Body of pancreas (tissue), 4 donors: ENCODE measurements around the gene CPA3. TPM values are rescaled to one million over a fixed set of nuclear protein-coding genes. Genes with fewer than 3 reads are reported as not detected.

Experiments
- ATAC-seq: fragments of 150-250 bp; one replicate; pipeline ENCODE4 v1.9.1; 2016
- DNase-seq, 4 donors: peaks; one replicate each; pipeline ENCODE4 v3.0.0-alpha.2; 2019
- H3K27ac ChIP-seq, 4 donors: fragments of 200-600 bp; sonication (generic); 1 replicate in 3 of 4; 2 replicates in 1 of 4; pipeline versions ENCODE4 v1.5.1 to v1.6.1; 2016 to 2019; ENCODE audit warnings: mild to moderate bottlenecking in 1 of 4, mixed read lengths in 1 of 4, moderate library complexity in 1 of 4
- H3K27me3 ChIP-seq, 2 donors: fragments of 200-600 bp; sonication (generic); one replicate each; pipeline ENCODE4 v1.6.0; 2016; ENCODE audit warnings: mild to moderate bottlenecking in 1 of 2
- H3K36me3 ChIP-seq, 2 donors: fragments of 200-600 bp; sonication (generic); replicated peaks in 1 of 2; 2 replicates each; pipeline ENCODE4 v1.5.1; 2016; ENCODE audit warnings: low read depth in 2 of 2; ENCODE audit not compliant: insufficient read depth in 1 of 2
- H3K4me1 ChIP-seq: fragments of 200-600 bp; sonication (generic); one replicate; pipeline ENCODE4 v1.6.0; 2016
- H3K4me3 ChIP-seq, 2 donors: fragments of 200-600 bp; sonication (generic); 1 replicate in 1 of 2; 2 replicates in 1 of 2; pipeline ENCODE4 v1.5.1; 2016 to 2019
- H3K9me3 ChIP-seq, 3 donors: fragments of 200-600 bp; sonication (generic); 1 replicate in 2 of 3; 2 replicates in 1 of 3; pipeline ENCODE4 v1.5.1; 2016
- POLR2A ChIP-seq, 3 donors: fragments of 450-650 bp; IDR thresholded peaks; one replicate each; pipeline ENCODE4 v1.6.1; 2016; ENCODE audit warnings: antibody characterized with exemption in 3 of 3, mild to moderate bottlenecking in 2 of 3
- WGBS, 2 donors: methylation state at CpG; one replicate each; pipeline ENCODE4 v1.1.5; 2017; 5-methylcytosine and 5-hydroxymethylcytosine counted together
- intact Hi-C: fragments of 100-400 bp; cut with DNase I; formaldehyde crosslinking; loops from one replicate; pipeline ENCODE4 v1.15.1; 2023
- total RNA-seq, 2 donors: library from RNA; depleted of rRNA; stranded (reverse); fragments of >200 nt; gene quantifications; one replicate each; pipeline ENCODE4 v1.1.0, GENCODE V29; 2016
- TF ChIP-seq, protein P1 (sequence below), 7 experiments: fragments of 450-650 bp in 4 of 7; fragments of 200-600 bp in 3 of 7; sonication (generic) in 3 of 7; IDR thresholded peaks; one replicate each; pipeline ENCODE4 v1.5.1; 2016 to 2019; ENCODE audit warnings: antibody characterized with exemption in 7 of 7

The CPA3 gene
- total RNA-seq, 2 donors from 2014 or later, result 4.9 to 5.7 TPM

DNA sequence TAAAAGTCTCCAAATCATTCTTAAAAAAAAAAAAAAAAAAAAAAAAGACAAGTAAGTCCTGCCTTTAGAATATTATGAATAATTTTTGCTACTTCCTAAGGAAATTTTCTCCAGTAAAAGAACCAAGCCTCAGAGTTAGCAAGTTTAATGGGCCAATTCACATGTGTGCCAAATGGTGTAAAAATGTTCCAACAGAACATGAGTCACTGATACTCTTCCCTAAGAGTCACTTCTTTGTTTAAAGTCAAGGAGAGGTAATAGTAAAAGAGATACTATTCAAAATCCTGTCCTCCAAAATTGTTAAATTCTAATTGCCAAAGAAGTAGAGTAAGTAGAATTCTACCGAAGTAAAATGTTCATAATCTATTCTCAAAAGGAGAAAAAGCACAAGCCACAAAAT, 17.7 kb upstream of the CPA3 start:
- intact Hi-C loops, result no loop called here
- H3K9me3 ChIP-seq, result no peaks in the 10 kb centered on the region
- no peaks in the 10 kb centered on the region for H3K27me3 ChIP-seq
- peaks cover 41% of the 10 kb centered on the region for H3K4me1 ChIP-seq
- ATAC-seq (no peak), DNase-seq (no peak)
- H3K36me3 ChIP-seq, result peaks cover 0 to 4% of the 10 kb centered on the region in 2 donors
- peak overlapping the region in 2 of 4 donors; percentile 24 to 63 for H3K27ac ChIP-seq
- TF ChIP-seq POLR2A (IDR thresholded peaks at IDR 0.05), result no peak
- TF ChIP-seq, protein P1, sequence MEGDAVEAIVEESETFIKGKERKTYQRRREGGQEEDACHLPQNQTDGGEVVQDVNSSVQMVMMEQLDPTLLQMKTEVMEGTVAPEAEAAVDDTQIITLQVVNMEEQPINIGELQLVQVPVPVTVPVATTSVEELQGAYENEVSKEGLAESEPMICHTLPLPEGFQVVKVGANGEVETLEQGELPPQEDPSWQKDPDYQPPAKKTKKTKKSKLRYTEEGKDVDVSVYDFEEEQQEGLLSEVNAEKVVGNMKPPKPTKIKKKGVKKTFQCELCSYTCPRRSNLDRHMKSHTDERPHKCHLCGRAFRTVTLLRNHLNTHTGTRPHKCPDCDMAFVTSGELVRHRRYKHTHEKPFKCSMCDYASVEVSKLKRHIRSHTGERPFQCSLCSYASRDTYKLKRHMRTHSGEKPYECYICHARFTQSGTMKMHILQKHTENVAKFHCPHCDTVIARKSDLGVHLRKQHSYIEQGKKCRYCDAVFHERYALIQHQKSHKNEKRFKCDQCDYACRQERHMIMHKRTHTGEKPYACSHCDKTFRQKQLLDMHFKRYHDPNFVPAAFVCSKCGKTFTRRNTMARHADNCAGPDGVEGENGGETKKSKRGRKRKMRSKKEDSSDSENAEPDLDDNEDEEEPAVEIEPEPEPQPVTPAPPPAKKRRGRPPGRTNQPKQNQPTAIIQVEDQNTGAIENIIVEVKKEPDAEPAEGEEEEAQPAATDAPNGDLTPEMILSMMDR (IDR thresholded peaks at IDR 0.05), result no peak
- WGBS, 2 donors, result 33 to 34% methylated on average over 1 of the region's 1 CpG
- no peak overlapping the region for H3K4me3 ChIP-seq

DNA sequence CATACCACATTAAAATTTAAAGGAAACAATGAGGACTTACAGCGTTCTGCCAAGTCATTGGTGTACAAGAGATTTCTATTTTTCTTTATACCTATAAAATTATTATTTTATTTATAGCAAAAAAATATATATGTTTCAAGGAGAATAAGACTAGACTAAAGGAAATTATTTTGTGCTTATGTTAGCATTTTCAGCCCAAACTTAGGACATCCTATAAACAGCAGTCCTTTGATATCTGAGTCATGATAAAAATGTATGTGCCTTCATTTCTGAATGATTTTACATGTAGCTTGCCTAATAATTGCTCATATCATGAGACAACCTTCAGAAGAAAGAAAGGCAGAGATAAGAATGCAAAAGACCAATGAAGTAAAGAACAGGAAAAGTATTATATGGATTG, 16.7 kb upstream of the CPA3 start:
- H3K27me3 ChIP-seq, result no peaks in the 10 kb centered on the region
- H3K27ac ChIP-seq, result peak overlapping the region in 2 of 4 donors; percentile 15 to 63
- TF ChIP-seq, protein P1 (IDR thresholded peaks at IDR 0.05), result no peak
- TF ChIP-seq POLR2A (IDR thresholded peaks at IDR 0.05), result no peak
- H3K4me3 ChIP-seq, result no peak overlapping the region
- peaks cover 0 to 5% of the 10 kb centered on the region in 2 donors for H3K36me3 ChIP-seq
- H3K9me3 ChIP-seq, result no peaks in the 10 kb centered on the region
- intact Hi-C loops, result no loop called here
- DNase-seq (no peak), ATAC-seq (no peak)
- 45 to 47% methylated on average over 1 of the region's 1 CpG for WGBS, 2 donors
- H3K4me1 ChIP-seq, result peaks cover 50% of the 10 kb centered on the region

DNA sequence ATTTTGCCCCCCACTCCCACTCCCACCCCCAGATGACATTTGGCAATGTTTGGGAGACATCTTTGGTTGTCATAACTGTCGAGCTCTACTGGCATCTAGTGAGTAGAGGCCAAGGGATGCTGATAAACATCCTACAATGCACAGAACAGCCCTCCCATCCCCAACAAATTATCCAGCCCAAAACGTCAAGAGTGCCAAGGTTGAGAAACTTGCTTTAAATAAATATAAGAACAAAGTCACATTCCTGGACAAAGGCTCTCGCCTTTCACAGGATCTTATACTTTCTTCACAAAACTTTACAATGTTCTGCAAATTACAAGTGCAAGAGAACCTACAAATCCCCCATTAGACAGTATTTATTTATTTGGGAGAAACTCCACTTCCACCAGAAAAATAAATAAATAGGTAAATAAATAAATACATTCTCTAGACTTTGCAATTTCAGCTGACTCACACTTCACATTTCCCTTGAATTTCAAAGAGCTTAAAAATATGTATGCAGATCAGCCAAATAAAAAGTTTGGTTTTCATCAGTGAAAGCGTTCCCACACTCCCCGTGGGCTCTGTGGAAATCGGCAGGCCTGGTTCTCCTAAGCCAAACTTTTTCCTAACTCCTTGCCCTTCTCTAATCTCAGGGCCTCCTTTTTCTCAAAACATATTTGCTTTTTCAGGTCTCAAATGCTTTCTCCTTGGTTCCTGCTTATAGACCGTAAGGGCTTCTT, 12.7 kb upstream of the CPA3 start:
- 35 to 42% methylated on average over 7 of the region's 7 CpGs for WGBS, 2 donors
- peak in 1 of 3 donors; percentile 30 for TF ChIP-seq POLR2A (IDR thresholded peaks at IDR 0.05)
- TF ChIP-seq, protein P1 (IDR thresholded peaks at IDR 0.05), result no peak
- DNase-seq, result no peak
- intact Hi-C loops, result no loop called here
- H3K27ac ChIP-seq, result peak overlapping the region in 3 of 4 donors; percentile 33 to 66 (median 42)
- peaks cover 54% of the 10 kb centered on the region for H3K4me1 ChIP-seq
- no peaks in the 10 kb centered on the region for H3K9me3 ChIP-seq
- no peaks in the 10 kb centered on the region for H3K27me3 ChIP-seq
- no peak overlapping the region for H3K4me3 ChIP-seq
- H3K36me3 ChIP-seq, result peaks cover 0 to 5% of the 10 kb centered on the region in 2 donors
- ATAC-seq, result no peak

DNA sequence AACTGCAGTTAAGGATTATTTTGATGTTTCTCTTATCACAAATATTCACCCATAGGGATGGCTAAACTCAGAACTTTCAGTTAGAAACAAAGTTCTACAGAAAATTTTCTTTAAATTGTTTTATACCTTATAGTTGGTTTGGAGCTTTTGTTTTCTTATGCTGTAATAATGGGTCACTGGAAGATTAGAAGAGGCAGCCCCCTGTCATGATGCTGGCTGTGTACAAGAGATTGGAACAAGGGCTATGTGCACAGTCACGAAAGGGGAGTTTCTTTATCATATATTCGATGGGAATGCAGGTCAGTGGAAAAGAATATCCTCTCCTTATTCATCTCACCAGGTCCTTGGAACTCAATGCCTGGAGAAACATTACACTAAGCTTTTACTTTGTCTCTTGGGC, 12.0 kb upstream of the CPA3 start:
- TF ChIP-seq, protein P1 (IDR thresholded peaks at IDR 0.05), result no peak
- TF ChIP-seq POLR2A (IDR thresholded peaks at IDR 0.05), result no peak
- ATAC-seq (no peak), DNase-seq (no peak)
- WGBS, 2 donors, result 37 to 55% methylated on average over 2 of the region's 2 CpGs
- H3K4me3 ChIP-seq, result no peak overlapping the region
- intact Hi-C loops, result no loop called here
- peak overlapping the region in 3 of 4 donors; percentile 23 to 66 (median 33) for H3K27ac ChIP-seq
- H3K27me3 ChIP-seq, result no peaks in the 10 kb centered on the region
- peaks cover 54% of the 10 kb centered on the region for H3K4me1 ChIP-seq
- no peaks in the 10 kb centered on the region for H3K9me3 ChIP-seq
- peaks cover 0 to 5% of the 10 kb centered on the region in 2 donors for H3K36me3 ChIP-seq

DNA sequence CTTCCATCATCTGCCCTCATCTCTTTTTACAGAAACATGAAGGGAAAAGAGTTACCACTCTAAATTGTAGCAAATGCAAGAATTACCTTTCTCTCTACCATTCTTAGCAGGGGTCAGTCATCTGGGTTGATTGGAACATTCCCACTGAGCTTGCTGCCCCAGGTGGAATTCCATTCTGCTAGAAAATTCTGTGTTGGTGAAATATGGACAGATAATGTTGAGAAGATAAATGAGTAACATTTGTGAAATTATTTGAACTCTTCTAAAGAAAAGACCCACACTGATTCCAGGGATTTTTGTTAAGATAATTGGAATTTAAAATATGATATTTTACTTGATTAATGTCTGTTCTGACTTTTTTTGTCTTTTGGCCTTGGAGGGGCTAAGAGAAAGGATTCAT, 11.0 kb upstream of the CPA3 start:
- Histone ChIP-seq H3K4me3 (no peak overlapping the region), H3K27me3 (no peaks in the 10 kb centered on the region), H3K27ac (peak overlapping the region in 2 of 4 donors; percentile 33 to 66), H3K36me3 (peaks cover 0 to 7% of the 10 kb centered on the region in 2 donors), H3K9me3 (no peaks in the 10 kb centered on the region), H3K4me1 (peaks cover 54% of the 10 kb centered on the region)
- intact Hi-C loops, result no loop called here
- DNase-seq (no peak), ATAC-seq (no peak)
- TF ChIP-seq, protein P1 (IDR thresholded peaks at IDR 0.05), result no peak
- no peak for TF ChIP-seq POLR2A (IDR thresholded peaks at IDR 0.05)
